Activated T-cell treated with anti-CD3 and anti-CD28 coated beads, Interleukin-2, amount 50 U/mL, for 4 hours (primary cell): ENCODE results near the gene SCCPDH. TPM values are rescaled to one million over a fixed set of nuclear protein-coding genes. Genes with fewer than 3 reads are reported as not detected.

Experiments
- ATAC-seq, 2 donors: fragments of 200-7000 bp; cut with Tn5 transposase; one replicate each; pipeline ENCODE4 v1.10.0; 2021
- DNase-seq: peaks from one replicate; pipeline ENCODE4 v3.0.0-alpha.2; 2020
- H3K27me3 Mint-ChIP-seq: one replicate; pipeline ENCODE4 v1.8.0; 2021; ENCODE audit warnings: low read depth, mixed read lengths
- H3K36me3 Mint-ChIP-seq: one replicate; pipeline ENCODE4 v1.8.0; 2022; ENCODE audit warnings: mixed read lengths; ENCODE audit not compliant: insufficient read depth
- H3K4me1 Mint-ChIP-seq: one replicate; pipeline ENCODE4 v1.8.0; 2021; ENCODE audit warnings: low read depth, mixed read lengths
- H3K4me3 Mint-ChIP-seq: one replicate; pipeline ENCODE4 v1.8.0; 2021; ENCODE audit warnings: mild to moderate bottlenecking, moderate library complexity, mixed read lengths
- H3K9me3 Mint-ChIP-seq: one replicate; pipeline ENCODE4 v1.8.0; 2021; ENCODE audit warnings: mixed read lengths
- total RNA-seq, 3 donors: library from RNA; stranded (reverse); gene quantifications; one replicate each; pipeline ENCODE4 v1.2.1, GENCODE V29; 2021

The SCCPDH gene
- total RNA-seq, 3 donors from 2014 or later: 17.6 to 27.0 (median 17.7) TPM

DNA sequence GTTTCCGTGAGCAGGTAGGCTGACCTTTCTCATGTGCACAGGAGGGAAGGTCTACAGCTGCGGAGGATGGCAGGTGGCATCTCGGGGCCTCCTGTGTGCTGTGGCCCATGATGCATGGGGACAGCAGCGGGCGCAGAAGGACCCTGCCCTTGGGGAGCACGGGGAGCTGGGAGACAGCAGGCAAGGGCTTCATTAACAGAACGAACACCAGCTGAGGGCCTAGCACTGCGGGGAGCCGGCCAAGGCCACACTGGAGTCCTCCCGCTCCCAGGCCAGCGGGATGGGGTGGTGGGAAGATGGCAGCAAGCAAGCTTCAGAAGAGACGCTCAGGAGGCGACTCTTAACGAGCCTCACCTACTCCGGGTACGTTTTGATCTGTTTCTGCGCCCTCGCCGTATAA is 66.6 kb downstream of the SCCPDH start:
- H3K9me3 Mint-ChIP-seq: no peaks in the 10 kb centered on the region
- ATAC-seq (no peak), DNase-seq (no peak)
- no peaks in the 10 kb centered on the region for H3K36me3 Mint-ChIP-seq
- no peak overlapping the region for H3K4me3 Mint-ChIP-seq
- peaks cover 11% of the 10 kb centered on the region for H3K27me3 Mint-ChIP-seq
- peaks cover 2% of the 10 kb centered on the region for H3K4me1 Mint-ChIP-seq

DNA sequence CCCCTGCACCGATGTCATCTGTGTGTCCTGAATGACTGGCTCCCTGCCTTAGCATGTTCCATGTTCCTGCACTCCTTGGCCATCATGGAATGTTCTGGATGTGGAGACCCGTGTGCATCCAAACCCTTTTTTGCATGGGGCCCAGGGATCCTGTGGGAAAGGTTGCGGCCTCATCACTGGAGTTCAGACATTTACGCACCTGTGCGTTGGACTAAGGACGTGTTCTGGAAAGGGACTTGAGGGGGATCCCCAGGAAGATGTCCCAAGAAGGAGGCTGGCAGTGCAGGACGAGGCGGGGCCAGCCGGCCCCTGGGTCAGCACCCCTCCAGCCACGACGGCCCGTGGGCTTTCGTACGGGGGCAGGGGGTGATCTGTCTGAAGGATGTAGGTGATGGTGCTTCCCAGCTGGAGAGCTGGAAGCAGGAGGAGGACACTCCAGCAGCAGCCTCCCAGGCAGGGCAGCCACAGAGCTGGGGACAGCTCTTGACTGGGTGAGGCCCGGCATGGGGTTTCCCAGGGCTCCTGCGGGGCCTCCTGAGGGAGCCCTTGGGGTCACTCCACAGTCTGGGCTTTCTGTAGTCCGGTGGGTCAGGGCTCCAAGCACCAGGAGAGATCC is 67.2 kb downstream of the SCCPDH start:
- ATAC-seq: no peak
- DNase-seq: no peak
- Mint-ChIP-seq H3K27me3 (peaks cover 11% of the 10 kb centered on the region), H3K9me3 (no peaks in the 10 kb centered on the region), H3K4me1 (peaks cover 2% of the 10 kb centered on the region), H3K36me3 (no peaks in the 10 kb centered on the region), H3K4me3 (no peak overlapping the region)

DNA sequence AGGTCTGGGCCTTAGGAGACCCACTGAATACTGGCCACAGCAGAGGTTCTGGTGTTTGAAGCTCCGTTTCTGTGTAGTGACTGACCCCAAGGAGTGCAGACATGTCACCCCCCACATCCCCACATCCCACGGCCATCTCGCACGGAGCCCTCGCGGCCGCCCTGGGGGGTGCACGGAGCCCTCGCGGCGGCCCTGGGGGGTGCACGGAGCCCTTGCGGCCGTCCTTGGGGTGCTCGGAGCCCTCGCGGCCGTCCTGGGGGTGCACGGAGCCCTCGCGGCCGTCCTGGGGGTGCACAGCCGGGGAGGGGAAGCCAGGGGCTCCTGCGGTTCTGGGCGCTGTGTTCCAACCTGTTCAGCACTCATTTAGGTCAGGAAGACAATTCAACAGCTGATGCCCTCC is 68.4 kb downstream of the SCCPDH start:
- H3K4me3 Mint-ChIP-seq: no peak overlapping the region
- ATAC-seq (no peak), DNase-seq (no peak)
- H3K36me3 Mint-ChIP-seq: no peaks in the 10 kb centered on the region
- peaks cover 11% of the 10 kb centered on the region for H3K27me3 Mint-ChIP-seq
- peaks cover 2% of the 10 kb centered on the region for H3K4me1 Mint-ChIP-seq
- H3K9me3 Mint-ChIP-seq: no peaks in the 10 kb centered on the region

DNA sequence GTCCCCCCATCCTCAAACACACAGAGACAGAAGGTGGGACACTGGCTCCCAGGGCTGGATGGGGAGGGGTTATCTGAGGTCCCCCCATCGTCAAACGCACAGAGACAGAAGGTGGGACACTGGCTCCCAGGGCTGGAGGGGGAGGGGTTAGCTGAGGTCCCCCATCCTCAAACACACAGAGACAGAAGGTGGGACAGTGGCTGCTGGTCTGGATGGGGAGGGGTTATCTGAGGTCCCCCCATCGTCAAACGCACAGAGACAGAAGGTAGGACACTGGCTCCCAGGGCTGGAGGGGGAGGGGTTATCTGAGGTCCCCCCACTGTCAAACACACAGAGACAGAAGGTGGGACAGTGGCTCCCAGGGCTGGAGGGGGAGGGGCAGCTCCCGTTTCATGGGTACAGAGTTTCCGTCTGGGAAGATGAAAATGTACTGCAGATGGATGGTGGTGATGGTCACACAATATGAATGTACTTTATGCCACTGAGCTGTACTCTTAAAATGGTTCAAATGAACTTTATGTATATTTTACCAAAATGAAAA is 69.2 kb downstream of the SCCPDH start:
- DNase-seq (no peak), ATAC-seq (no peak)
- H3K9me3 Mint-ChIP-seq: no peaks in the 10 kb centered on the region
- no peaks in the 10 kb centered on the region for H3K36me3 Mint-ChIP-seq
- peaks cover 11% of the 10 kb centered on the region for H3K27me3 Mint-ChIP-seq
- peaks cover 2% of the 10 kb centered on the region for H3K4me1 Mint-ChIP-seq
- H3K4me3 Mint-ChIP-seq: no peak overlapping the region

DNA sequence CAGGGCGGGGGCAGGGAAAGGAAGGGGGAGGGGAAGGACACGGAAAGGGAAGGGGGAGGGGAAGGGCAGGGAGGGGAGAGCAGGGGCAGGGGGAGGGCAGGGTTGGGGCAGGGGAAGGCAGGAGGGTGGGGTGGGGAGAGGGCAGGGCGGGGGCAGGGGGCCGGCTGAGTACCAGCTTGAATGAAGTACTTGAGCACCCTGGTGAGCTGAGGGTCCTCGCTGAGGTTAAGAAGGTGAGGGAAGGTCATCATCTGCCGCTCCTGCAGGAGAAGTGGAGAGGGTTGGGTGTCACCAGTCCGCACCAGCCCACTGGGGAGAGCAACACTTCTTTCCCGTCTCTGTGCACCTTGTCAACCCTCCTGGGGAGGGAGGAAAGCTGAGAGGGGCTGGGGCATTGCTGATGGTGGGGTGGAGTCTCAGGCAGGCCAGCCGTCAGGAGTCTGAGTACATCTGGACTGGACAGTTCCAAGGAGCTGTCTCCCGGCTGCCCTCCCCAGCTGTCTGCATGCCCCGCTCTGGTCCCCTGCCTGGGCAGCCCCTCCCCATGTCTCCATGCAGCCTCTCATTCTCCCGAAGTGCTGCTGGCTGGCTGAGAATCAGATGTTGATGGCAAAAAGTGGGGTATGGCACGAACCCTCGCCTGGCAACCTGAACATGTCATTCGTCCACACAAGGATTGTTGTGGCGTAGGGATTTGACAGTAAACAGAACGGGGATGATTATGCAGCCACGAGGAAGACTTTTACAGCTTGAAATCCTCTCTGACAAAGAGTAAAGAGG is 70.0 kb downstream of the SCCPDH start:
- peak in 1 of 2 donors; percentile 6 for ATAC-seq

DNA sequence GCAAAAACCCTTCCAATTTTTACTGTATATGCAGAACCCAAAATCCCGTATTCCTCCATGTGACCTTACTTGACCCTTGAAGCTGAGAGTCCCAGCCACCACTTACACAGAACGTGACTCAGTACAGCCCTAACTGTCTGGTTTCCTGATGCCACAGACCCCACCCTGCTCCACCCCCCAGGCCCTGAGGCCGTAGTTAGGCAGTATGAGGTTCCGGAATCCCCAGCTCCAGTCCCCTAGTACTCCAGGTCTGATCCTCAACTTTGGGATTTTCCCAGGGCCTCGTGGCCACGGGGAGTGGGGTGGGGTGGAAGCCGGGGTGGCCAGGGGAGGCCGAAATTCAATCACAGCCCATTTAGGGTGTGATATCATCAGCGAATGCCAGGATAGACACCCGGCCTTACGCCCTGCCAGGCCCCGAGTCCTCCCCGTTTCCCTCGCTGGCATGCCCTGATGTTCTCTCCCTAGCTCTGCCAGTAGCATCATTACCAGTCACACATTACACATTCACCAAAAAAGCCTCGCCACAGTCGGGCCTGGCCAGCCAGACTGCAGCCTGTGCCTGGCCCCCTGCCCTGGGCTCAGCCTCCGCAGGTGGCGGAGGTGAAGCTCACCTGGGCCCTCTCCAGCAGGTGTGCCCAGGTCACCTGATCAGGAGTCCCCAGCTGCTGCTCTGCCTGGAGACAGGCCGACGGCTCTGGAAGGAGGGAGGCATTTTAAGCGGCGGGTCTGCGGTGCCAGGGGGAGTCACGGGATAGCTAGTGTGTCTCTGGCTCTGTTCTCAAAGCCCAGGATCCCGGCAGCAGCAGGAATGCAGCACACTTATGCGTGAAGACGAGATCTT is 70.8 kb downstream of the SCCPDH start:
- Mint-ChIP-seq H3K9me3 (no peaks in the 10 kb centered on the region), H3K27me3 (peaks cover 4% of the 10 kb centered on the region), H3K4me3 (no peak overlapping the region), H3K4me1 (no peaks in the 10 kb centered on the region), H3K36me3 (no peaks in the 10 kb centered on the region)
- DNase-seq (no peak), ATAC-seq (no peak)

More for the DNA sequence above, 70.0 kb downstream of the SCCPDH start:
- peaks cover 1% of the 10 kb centered on the region for H3K4me1 Mint-ChIP-seq
- no peaks in the 10 kb centered on the region for H3K36me3 Mint-ChIP-seq
- no peak overlapping the region for H3K4me3 Mint-ChIP-seq
- H3K27me3 Mint-ChIP-seq: peaks cover 8% of the 10 kb centered on the region
- H3K9me3 Mint-ChIP-seq: no peaks in the 10 kb centered on the region
- DNase-seq: no peak

DNA sequence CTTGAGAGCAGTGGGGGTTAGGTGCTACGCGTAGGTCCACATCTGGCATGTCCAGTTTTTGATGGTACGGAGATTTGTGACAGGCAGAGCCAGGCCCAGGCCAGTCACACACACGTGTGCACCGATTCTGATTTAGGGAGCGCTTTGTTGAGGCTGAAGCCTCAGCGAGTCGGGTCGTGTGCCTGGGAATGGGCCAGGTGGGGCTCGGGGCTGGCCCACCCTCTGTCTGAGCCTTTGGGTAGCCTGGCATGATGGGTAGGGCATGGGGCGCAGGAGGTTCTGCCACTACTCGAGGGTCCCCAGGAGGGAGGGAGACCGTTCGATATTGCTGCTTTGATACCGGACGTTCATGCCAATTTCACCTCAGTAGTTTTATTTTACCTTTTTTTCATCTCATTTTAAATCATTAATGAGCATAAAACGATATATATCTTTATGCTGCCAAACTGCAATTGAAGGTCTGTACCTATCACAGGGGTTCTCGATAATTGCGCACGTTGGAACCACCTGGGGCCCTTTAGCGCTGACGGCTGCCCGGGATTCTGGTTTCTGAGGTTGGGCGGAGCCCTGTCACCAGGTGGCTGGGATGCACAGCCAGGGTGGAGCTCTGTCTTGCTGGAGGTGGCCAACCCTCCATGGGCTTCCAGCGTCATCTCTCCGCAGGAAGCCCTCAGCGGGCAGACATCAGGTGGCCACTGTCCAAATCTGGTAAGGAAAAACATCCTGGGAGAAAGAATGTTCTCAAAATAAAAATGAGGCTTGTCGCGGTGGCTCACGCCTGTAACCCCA is 71.9 kb downstream of the SCCPDH start:
- H3K27me3 Mint-ChIP-seq: peaks cover 4% of the 10 kb centered on the region
- no peaks in the 10 kb centered on the region for H3K4me1 Mint-ChIP-seq
- DNase-seq (no peak), ATAC-seq (no peak)
- no peaks in the 10 kb centered on the region for H3K9me3 Mint-ChIP-seq
- no peaks in the 10 kb centered on the region for H3K36me3 Mint-ChIP-seq
- no peak overlapping the region for H3K4me3 Mint-ChIP-seq

DNA sequence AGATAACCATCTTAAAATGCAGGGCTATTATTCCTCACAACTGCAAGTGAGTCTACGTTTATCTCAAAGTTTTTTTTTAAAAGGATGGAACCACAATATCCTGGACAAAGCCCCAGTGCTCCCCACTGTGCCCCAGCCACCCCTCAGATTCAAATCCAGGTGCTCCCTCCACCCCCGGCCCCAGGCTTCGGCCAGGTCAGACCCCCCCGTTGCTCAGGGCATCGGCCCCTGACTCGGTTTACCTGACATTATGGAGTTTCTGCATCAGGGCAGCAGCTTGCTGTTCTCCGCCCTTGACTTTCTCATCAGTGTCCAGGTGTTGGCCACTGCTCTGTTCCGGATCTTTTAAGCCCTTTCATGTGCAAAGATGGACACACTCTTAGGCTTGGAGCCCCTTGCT is 72.9 kb downstream of the SCCPDH start:
- H3K9me3 Mint-ChIP-seq: no peaks in the 10 kb centered on the region
- no peaks in the 10 kb centered on the region for H3K27me3 Mint-ChIP-seq
- H3K4me1 Mint-ChIP-seq: no peaks in the 10 kb centered on the region
- no peak for ATAC-seq
- H3K4me3 Mint-ChIP-seq: no peak overlapping the region
- no peaks in the 10 kb centered on the region for H3K36me3 Mint-ChIP-seq
- DNase-seq: no peak

DNA sequence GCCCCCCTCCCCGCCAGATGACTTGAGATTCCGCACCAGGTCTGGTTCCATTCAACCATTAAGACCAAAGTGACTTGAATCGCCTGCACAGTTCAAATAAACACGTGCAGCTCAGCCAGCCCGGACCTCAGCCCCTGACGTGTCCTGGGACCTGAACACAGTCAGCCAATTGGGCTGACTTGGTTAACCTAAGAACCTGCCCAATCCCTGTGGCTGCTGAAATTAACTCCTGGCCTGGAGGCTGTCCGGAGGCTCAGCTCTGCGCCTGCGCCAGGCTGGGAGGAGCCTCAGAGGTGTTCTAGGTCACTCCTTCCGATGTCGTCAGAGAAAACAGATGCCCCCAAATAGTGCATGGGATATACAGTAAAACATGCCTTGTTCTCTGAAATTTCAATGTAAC is 73.4 kb downstream of the SCCPDH start:
- Mint-ChIP-seq H3K36me3 (no peaks in the 10 kb centered on the region), H3K27me3 (no peaks in the 10 kb centered on the region), H3K9me3 (no peaks in the 10 kb centered on the region), H3K4me1 (no peaks in the 10 kb centered on the region), H3K4me3 (no peak overlapping the region)
- DNase-seq (no peak), ATAC-seq (no peak)

DNA sequence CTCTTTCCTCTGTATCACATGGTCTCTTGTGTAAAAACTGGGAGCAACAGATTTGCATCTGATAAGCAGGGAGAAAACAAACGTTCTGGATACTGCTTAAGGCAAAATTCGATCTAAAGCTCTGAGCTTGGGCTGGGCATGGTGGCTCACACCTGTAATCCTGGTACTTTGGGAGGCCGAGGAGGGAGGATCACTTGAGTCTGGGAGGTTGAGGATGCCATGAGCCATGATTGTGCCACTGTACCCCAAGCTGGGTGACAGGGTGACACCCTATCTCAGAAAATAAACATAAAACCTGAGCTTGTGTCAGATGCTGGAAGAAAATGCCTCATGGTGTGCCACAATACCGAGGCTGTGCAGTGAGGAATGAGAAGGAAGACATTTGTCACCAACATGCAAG is 73.9 kb downstream of the SCCPDH start:
- no peak for ATAC-seq
- H3K9me3 Mint-ChIP-seq: no peaks in the 10 kb centered on the region
- no peaks in the 10 kb centered on the region for H3K27me3 Mint-ChIP-seq
- H3K36me3 Mint-ChIP-seq: no peaks in the 10 kb centered on the region
- H3K4me1 Mint-ChIP-seq: no peaks in the 10 kb centered on the region
- no peak overlapping the region for H3K4me3 Mint-ChIP-seq
- no peak for DNase-seq

DNA sequence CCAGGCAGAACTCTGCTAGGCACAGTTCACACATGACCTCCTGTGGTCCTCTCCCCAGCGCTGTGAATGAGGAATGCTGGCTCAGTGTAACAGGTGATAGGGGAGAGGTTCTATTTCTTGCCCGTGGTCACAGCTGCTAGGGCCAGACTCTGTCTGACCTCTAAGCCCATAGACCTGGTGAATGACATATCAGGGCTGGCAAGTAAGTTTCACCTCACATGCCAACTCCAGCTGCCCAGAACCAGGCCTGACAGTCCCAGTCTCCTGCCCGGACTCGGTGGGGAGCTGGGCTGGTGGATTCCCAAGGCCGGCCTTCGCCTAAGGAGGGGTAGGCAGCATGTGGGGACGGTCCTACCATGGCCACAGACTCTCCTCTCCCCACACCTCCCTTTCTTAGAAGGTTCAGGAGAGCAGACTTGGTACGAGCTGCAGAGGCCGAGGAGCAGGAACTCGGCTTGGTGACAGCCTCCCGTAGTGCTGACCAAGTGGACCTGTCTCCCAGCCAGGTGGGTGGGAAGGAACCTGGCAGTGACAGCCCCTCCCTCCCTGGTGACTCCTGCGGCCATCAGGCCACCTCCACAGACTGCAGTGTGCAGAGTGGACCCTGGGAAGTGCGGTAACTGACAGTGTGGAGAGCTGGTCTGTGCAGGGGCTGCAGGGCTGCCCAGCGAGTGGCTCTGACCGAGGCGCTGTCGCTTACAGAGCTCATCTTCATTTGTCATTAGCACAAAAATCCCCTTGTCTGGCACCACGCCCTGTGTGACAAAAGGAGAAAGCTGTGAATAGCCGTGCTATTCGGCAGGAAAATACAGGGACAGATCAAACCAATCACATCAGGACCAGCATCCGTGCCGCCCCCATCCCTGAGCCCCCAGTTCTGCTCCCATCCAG is 74.6 kb downstream of the SCCPDH start:
- DNase-seq (no peak), ATAC-seq (no peak)
- H3K36me3 Mint-ChIP-seq: no peaks in the 10 kb centered on the region
- no peaks in the 10 kb centered on the region for H3K4me1 Mint-ChIP-seq
- H3K9me3 Mint-ChIP-seq: no peaks in the 10 kb centered on the region
- H3K4me3 Mint-ChIP-seq: no peak overlapping the region
- no peaks in the 10 kb centered on the region for H3K27me3 Mint-ChIP-seq

DNA sequence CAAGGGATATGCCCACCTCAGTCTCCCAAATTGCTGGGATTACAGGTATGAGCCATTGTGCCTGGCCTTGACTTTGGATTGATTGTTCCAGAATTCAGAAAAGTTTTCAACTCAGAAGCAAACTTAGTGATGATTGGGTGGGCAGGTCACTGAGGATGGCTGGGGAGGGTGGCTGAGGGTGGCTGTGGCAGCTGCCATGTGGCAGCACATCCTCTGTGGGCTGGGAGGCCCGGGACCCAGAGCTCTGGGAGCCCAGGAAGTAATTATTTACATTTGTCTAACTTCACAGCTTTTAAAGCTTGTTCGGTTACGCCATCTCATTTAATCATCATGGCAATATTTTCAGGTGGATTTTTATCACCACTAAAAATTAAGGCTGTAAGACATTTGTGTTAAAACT is 76.1 kb downstream of the SCCPDH start:
- Mint-ChIP-seq H3K4me1 (no peaks in the 10 kb centered on the region), H3K9me3 (no peaks in the 10 kb centered on the region), H3K36me3 (no peaks in the 10 kb centered on the region), H3K4me3 (no peak overlapping the region), H3K27me3 (no peaks in the 10 kb centered on the region)
- DNase-seq (no peak), ATAC-seq (no peak)

DNA sequence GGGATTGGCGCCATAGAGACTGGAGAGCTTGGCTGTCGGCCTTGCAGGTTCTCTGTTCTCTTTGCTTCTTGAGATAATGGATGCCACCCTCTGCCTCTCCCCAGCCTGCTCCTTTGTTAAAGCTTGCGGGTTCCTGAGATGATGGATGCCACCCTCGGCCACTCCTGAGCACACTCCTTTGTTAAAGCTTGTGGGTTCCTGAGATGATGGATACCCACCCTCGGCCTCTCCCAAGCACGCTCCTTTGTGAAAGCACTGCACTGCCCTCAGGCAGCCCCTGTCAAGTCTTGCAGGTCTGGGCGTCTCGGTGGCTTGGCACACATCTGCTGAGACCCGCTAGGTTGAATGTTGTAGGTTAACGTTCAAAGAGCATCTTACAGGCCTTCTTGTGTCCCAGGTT is 76.5 kb downstream of the SCCPDH start:
- ATAC-seq (no peak), DNase-seq (no peak)
- H3K36me3 Mint-ChIP-seq: no peaks in the 10 kb centered on the region
- no peaks in the 10 kb centered on the region for H3K4me1 Mint-ChIP-seq
- H3K27me3 Mint-ChIP-seq: no peaks in the 10 kb centered on the region
- H3K9me3 Mint-ChIP-seq: no peaks in the 10 kb centered on the region
- no peak overlapping the region for H3K4me3 Mint-ChIP-seq
